NB4 (cell line): ENCODE data around the gene COL8A1.

Source experiments
- POLR2A ChIP-seq: IDR thresholded peaks from 2 replicates; pipeline ENCODE4 v1.6.1; 2011; ENCODE audit warnings: mild to moderate bottlenecking; ENCODE audit not compliant: insufficient read length; ENCODE audit errors: extremely low read depth
- TF ChIP-seq, protein P1 (sequence below): IDR thresholded peaks from one replicate; pipeline ENCODE4 v1.5.1; 2012; ENCODE audit warnings: low read depth, low read length

DNA sequence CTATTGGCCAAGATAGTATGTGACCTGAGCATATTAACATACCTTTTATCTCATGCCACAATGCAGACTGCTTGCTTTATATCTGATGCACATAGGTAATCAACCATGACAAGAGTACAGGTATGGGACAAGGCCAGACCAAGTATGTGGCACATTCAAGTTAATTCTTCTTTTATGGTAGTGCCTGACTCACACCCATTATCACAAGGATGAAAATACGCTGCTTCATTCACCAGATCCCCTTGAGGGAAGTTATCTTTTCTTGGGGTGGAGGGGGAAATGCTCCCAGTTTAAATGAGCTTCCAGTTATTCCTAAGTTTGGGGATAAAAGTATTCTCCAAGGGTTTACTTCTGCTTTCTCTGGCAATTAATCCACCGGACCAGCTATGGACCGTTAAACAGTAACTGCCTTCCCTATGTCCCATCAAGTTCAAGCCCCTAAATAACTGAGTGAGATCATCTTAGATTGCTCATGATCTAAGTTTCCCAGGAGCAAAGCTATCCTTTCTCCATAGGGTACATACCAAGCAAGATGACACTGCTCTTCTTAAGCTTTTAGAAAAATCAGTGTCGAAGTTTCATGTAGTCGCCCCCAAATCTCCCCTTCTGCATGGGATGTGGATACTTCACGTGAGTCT is 1.9 kb downstream of the COL8A1 start:
- TF ChIP-seq, protein P1, sequence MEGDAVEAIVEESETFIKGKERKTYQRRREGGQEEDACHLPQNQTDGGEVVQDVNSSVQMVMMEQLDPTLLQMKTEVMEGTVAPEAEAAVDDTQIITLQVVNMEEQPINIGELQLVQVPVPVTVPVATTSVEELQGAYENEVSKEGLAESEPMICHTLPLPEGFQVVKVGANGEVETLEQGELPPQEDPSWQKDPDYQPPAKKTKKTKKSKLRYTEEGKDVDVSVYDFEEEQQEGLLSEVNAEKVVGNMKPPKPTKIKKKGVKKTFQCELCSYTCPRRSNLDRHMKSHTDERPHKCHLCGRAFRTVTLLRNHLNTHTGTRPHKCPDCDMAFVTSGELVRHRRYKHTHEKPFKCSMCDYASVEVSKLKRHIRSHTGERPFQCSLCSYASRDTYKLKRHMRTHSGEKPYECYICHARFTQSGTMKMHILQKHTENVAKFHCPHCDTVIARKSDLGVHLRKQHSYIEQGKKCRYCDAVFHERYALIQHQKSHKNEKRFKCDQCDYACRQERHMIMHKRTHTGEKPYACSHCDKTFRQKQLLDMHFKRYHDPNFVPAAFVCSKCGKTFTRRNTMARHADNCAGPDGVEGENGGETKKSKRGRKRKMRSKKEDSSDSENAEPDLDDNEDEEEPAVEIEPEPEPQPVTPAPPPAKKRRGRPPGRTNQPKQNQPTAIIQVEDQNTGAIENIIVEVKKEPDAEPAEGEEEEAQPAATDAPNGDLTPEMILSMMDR, result no peak
- no peak for TF ChIP-seq POLR2A
